HEK293 (cell line): ENCODE measurements around the gene CSMD2.

Experiments
- CTCF ChIA-PET: fragments of 350-600 bp; formaldehyde crosslinking; extraction: SDS; loops from one replicate; lab custom pipeline; 2021; ENCODE audit warnings: antibody characterized with exemption; lab: Yijun Ruan, JAX
- POLR2A ChIA-PET: fragments of 300-600 bp; formaldehyde crosslinking; extraction: SDS; loops from one replicate; lab custom pipeline; 2020; ENCODE audit warnings: antibody characterized with exemption, inconsistent platforms; lab: Yijun Ruan, JAX
- H3K27ac ChIP-seq: fragments of 200-500 bp; sonication (Bioruptor generic); 2 replicates; pipeline ENCODE4 v1.5.1; 2014; ENCODE audit warnings: low read depth, low read length, control low read depth, inconsistent platforms; ENCODE audit errors: extremely low read depth
- H3K36me3 ChIP-seq, 2 experiments: fragments of 200-500 bp in 1 of 2; sonication (Bioruptor generic) in 1 of 2; 1 replicate in 1 of 2; 2 replicates in 1 of 2; pipeline ENCODE4 v1.5.1; 2014 to 2017; ENCODE audit warnings: inconsistent platforms in 2 of 2, low read length in 2 of 2; ENCODE audit not compliant: control insufficient read depth in 2 of 2, insufficient read depth in 1 of 2
- H3K4me1 ChIP-seq: fragments of 200-500 bp; sonication (Bioruptor generic); 2 replicates; pipeline ENCODE4 v1.5.1; 2014; ENCODE audit warnings: mild to moderate bottlenecking, low read length, inconsistent platforms; ENCODE audit not compliant: control insufficient read depth, insufficient read depth
- H3K4me3 ChIP-seq: 2 replicates; pipeline ENCODE4 v1.5.1; 2011; ENCODE audit warnings: low read depth, mild to moderate bottlenecking, control low read depth, low read length, moderate library complexity
- H3K9me3 ChIP-seq: fragments of 200-500 bp; sonication (Bioruptor generic); 2 replicates; pipeline ENCODE4 v1.5.1; 2014; ENCODE audit warnings: low read depth, low read length, inconsistent platforms; ENCODE audit not compliant: control insufficient read depth, insufficient read depth
- PBX3 ChIP-seq: sonication (generic); formaldehyde crosslinking; IDR thresholded peaks from 2 replicates; pipeline ENCODE4 v1.8.1; 2022; ENCODE audit warnings: mild to moderate bottlenecking, moderate library complexity, missing genetic modification reagents
- REST ChIP-seq: fragments of 450-650 bp; formaldehyde crosslinking; IDR thresholded peaks from 2 replicates; pipeline ENCODE4 v1.5.1; 2016; ENCODE audit warnings: missing biosample characterization, missing genetic modification characterization
- SCRT2 ChIP-seq: fragments of 450-650 bp; formaldehyde crosslinking; IDR thresholded peaks from 2 replicates; pipeline ENCODE4 v1.5.1; 2016; ENCODE audit warnings: missing biosample characterization, missing genetic modification characterization
- SP7 ChIP-seq: fragments of 450-650 bp; formaldehyde crosslinking; IDR thresholded peaks from 2 replicates; pipeline ENCODE4 v1.5.1; 2016; ENCODE audit warnings: missing biosample characterization, missing genetic modification characterization
- YY1 ChIP-seq: fragments of 450-650 bp; formaldehyde crosslinking; IDR thresholded peaks from 2 replicates; pipeline ENCODE4 v1.5.1; 2018; ENCODE audit warnings: missing biosample characterization, missing genetic modification characterization
- ZBTB21 ChIP-seq: fragments of 450-650 bp; formaldehyde crosslinking; IDR thresholded peaks from 2 replicates; pipeline ENCODE4 v1.5.1; 2017; ENCODE audit warnings: missing biosample characterization, missing genetic modification characterization
- ZNF175 ChIP-seq: fragments of 450-650 bp; formaldehyde crosslinking; IDR thresholded peaks from 2 replicates; pipeline ENCODE4 v1.5.1; 2016; ENCODE audit warnings: missing biosample characterization, missing genetic modification characterization
- ZNF521 ChIP-seq: fragments of 450-650 bp; formaldehyde crosslinking; IDR thresholded peaks from 2 replicates; pipeline ENCODE4 v1.5.1; 2017; ENCODE audit warnings: missing biosample characterization, mild to moderate bottlenecking, missing genetic modification characterization
- ZNF660 ChIP-seq: fragments of 450-650 bp; IDR thresholded peaks from 2 replicates; pipeline ENCODE4 v1.5.1; 2018; ENCODE audit warnings: missing biosample characterization, mild to moderate bottlenecking, missing genetic modification characterization
- ZNF747 ChIP-seq: fragments of 450-650 bp; formaldehyde crosslinking; IDR thresholded peaks from 2 replicates; pipeline ENCODE4 v1.5.1; 2016; ENCODE audit warnings: missing biosample characterization, missing genetic modification characterization
- ZNF843 ChIP-seq: fragments of 450-650 bp; formaldehyde crosslinking; IDR thresholded peaks from 2 replicates; pipeline ENCODE4 v1.5.1; 2016; ENCODE audit warnings: missing biosample characterization, missing genetic modification characterization
- TF ChIP-seq, protein P1 (sequence below): fragments of 450-650 bp; formaldehyde crosslinking; IDR thresholded peaks from 2 replicates; pipeline ENCODE4 v1.5.1; 2016; ENCODE audit warnings: missing biosample characterization, missing genetic modification characterization
- TF ChIP-seq, protein P2 (sequence below): fragments of 450-650 bp; formaldehyde crosslinking; conservative IDR thresholded peaks from 2 replicates; pipeline ENCODE4 v1.5.1; 2016; ENCODE audit warnings: low read depth, missing biosample characterization, missing genetic modification characterization

CSMD2 gene

DNA sequence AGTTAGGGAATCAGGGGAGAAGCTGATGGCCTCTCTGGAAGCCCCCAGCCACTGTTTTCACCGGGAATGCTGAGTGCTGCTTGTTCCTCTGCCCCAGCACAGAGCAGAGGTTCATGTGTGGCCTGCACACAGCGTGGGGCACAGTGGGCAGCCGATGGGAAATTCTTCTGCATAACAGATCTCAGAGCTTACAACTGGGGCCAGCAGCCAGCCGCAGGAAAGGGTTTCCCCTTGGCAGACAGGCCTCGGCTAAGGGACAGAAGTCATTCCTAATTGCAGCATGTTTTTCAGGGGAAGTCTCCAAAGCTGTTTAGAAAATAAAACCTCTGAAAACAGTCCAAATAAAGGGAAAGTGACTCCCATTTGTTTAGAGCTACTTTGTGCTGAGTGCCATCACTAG, 278.5 kb downstream of the CSMD2 start (continued):
- TF ChIP-seq PBX3 (CRISPR knock-in tag) = no peak
- no peak for TF ChIP-seq ZBTB21 (tag by site-specific recombination)
- TF ChIP-seq, protein P1, sequence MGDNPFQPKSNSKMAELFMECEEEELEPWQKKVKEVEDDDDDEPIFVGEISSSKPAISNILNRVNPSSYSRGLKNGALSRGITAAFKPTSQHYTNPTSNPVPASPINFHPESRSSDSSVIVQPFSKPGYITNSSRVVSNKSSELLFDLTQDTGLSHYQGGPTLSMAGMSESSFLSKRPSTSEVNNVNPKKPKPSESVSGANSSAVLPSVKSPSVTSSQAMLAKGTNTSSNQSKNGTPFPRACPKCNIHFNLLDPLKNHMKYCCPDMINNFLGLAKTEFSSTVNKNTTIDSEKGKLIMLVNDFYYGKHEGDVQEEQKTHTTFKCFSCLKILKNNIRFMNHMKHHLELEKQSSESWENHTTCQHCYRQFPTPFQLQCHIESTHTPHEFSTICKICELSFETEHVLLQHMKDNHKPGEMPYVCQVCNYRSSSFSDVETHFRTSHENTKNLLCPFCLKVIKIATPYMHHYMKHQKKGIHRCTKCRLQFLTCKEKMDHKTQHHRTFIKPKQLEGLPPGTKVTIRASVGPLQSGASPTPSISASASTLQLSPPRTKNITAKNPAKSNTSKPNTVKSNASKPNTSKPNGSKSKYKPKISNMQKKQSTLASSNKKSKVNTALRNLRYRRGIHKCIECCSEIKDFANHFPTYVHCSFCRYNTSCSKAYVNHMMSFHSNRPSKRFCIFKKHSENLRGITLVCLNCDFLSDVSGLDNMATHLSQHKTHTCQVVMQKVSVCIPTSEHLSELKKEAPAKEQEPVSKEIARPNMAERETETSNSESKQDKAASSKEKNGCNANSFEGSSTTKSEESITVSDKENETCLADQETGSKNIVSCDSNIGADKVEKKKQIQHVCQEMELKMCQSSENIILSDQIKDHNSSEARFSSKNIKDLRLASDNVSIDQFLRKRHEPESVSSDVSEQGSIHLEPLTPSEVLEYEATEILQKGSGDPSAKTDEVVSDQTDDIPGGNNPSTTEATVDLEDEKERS = no peak

GRCh38 chr1:33880305-33880704, 284.7 kb downstream of the CSMD2 start:
- ChIA-PET POLR2A (no interaction called here), CTCF (interaction anchor here (0.6 to 0.7 kb wide), 2 partner anchors 10 to 542 kb away, joined by 3 to 4 read pairs; no protein-coding TSS in a partner anchor)
- Histone ChIP-seq H3K4me3 (no peak overlapping the region), H3K4me1 (no peaks in the 10 kb centered on the region), H3K9me3 (no peaks in the 10 kb centered on the region), H3K36me3 (no peaks in the 10 kb centered on the region), H3K27ac (no peak overlapping the region)
- TF ChIP-seq ZNF843 (tag by site-specific recombination) (no peak), REST (0 out of 2 replicates have a peak, but pooled peaks have one; percentile 30)

DNA sequence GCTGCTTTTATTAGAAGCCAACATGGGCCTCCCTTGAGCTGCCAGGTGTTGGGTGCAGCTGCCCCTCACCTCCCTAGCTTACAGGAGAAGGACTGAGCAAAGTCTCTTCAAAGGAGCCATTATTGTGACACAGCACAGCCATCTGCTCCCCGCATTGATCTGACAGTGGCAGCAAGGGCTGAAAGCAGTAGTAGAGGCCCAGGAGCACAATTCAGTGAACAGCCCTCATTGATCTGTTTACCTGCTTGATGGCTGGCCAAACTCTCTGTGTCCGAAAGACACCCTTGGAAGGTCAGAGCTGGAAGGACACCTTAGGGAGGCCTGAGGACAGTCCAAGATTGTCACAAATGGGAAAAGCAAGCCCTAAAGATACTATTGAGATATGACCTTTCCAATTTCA, 286.6 kb downstream of the CSMD2 start:
- POLR2A ChIA-PET = no interaction called here
- Histone ChIP-seq H3K4me1 (no peaks in the 10 kb centered on the region), H3K4me3 (no peak overlapping the region), H3K36me3 (no peaks in the 10 kb centered on the region), H3K27ac (no peak overlapping the region), H3K9me3 (no peaks in the 10 kb centered on the region)
- TF ChIP-seq, protein P2, sequence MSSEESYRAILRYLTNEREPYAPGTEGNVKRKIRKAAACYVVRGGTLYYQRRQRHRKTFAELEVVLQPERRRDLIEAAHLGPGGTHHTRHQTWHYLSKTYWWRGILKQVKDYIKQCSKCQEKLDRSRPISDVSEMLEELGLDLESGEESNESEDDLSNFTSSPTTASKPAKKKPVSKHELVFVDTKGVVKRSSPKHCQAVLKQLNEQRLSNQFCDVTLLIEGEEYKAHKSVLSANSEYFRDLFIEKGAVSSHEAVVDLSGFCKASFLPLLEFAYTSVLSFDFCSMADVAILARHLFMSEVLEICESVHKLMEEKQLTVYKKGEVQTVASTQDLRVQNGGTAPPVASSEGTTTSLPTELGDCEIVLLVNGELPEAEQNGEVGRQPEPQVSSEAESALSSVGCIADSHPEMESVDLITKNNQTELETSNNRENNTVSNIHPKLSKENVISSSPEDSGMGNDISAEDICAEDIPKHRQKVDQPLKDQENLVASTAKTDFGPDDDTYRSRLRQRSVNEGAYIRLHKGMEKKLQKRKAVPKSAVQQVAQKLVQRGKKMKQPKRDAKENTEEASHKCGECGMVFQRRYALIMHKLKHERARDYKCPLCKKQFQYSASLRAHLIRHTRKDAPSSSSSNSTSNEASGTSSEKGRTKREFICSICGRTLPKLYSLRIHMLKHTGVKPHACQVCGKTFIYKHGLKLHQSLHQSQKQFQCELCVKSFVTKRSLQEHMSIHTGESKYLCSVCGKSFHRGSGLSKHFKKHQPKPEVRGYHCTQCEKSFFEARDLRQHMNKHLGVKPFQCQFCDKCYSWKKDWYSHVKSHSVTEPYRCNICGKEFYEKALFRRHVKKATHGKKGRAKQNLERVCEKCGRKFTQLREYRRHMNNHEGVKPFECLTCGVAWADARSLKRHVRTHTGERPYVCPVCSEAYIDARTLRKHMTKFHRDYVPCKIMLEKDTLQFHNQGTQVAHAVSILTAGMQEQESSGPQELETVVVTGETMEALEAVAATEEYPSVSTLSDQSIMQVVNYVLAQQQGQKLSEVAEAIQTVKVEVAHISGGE = no peak
- CTCF ChIA-PET = no interaction called here

DNA sequence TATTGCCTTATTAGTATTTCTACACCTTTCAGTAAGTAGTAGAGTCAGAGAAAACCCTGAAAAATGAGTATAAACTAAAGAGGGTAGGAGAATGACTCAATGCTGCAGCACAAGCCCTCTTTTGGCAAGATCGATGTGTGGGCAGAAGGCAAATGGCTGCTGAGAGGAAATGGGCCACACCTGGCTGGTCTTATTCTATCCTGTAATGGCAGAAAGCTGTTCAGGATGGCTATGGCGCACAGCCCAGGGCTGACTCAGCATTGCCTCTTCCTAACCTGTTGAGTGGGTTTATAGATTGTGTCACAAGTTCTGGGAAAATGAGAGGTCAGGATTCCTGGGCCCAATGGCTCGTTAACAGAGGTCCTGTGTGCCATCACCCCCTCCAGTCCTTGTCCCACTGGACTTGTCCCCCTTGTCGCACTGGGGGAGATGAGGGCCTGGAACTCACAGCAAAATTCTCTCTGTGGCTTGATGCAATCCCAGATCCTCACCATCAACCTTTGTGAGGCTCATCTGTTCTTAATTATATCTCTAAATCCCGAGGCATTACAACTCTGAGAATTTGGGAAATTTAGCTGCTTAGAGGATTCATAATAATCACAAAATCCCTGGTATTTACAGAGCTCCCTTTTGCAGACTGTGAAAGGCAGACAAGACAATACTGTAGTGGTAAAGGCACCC, 287.9 kb downstream of the CSMD2 start:
- no peak for TF ChIP-seq ZNF660 (tag by site-specific recombination)
- TF ChIP-seq YY1 (tag by site-specific recombination) = no peak
- TF ChIP-seq ZNF175 (tag by site-specific recombination) = no peak
- TF ChIP-seq, protein P1 = no peak
- no peak for TF ChIP-seq SP7 (tag by site-specific recombination)
- TF ChIP-seq SCRT2 (tag by site-specific recombination) = peak; percentile 56; the same call in 1 of the 2 replicates
- TF ChIP-seq ZNF747 = no peak
- no peak for TF ChIP-seq ZNF521
- CTCF ChIA-PET = no interaction called here
- no peaks in the 10 kb centered on the region for H3K9me3 ChIP-seq
- no peaks in the 10 kb centered on the region for H3K36me3 ChIP-seq
- POLR2A ChIA-PET = no interaction called here
- no peaks in the 10 kb centered on the region for H3K4me1 ChIP-seq
- H3K4me3 ChIP-seq = no peak overlapping the region
- no peak overlapping the region for H3K27ac ChIP-seq
